ENCODE results near the gene OVAAL. TPM values are rescaled to one million over a fixed set of nuclear protein-coding genes. Genes with fewer than 3 reads are reported as not detected.

The OVAAL gene
- total RNA-seq, 2 experiments from 2014 or later: not detected

- Mint-ChIP-seq H3K4me1 (ENCODE audit: low read depth) (no peaks in the 10 kb centered on the region), H3K27me3 (no peaks in the 10 kb centered on the region), H3K36me3 (no peaks in the 10 kb centered on the region), H3K4me3 (no peak overlapping the region), H3K27ac (no peak overlapping the region), H3K9me3 (no peaks in the 10 kb centered on the region)
- POLR2A ChIA-PET: no interaction called here
- no peak for DNase-seq
- CTCF ChIA-PET: interaction anchor here (0.6 kb wide), 1 partner anchor 64 kb away, joined by 3 read pairs; no protein-coding TSS in a partner anchor
- intact Hi-C loops (cut with micrococcal nuclease): no loop called here
Observed at GRCh38 chr1:180597520-180597919, 38.8 kb downstream of the OVAAL start.

- intact Hi-C loops (cut with micrococcal nuclease): no loop called here
- POLR2A ChIA-PET: no interaction called here
- CTCF ChIA-PET: no interaction called here
- no peak for DNase-seq
- H3K4me3 Mint-ChIP-seq: no peak overlapping the region
- no peak overlapping the region for H3K27ac Mint-ChIP-seq
- no peaks in the 10 kb centered on the region for H3K27me3 Mint-ChIP-seq
- H3K36me3 Mint-ChIP-seq: no peaks in the 10 kb centered on the region
- H3K4me1 Mint-ChIP-seq (ENCODE audit: low read depth): no peaks in the 10 kb centered on the region
- H3K9me3 Mint-ChIP-seq: no peaks in the 10 kb centered on the region
Observed at GRCh38 chr1:180598333-180598974, 39.7 kb downstream of the OVAAL start.

GRCh38 chr1:180600343-180600742, 41.6 kb downstream of the OVAAL start:
- no peak overlapping the region for H3K4me3 Mint-ChIP-seq
- no peaks in the 10 kb centered on the region for H3K4me1 Mint-ChIP-seq (ENCODE audit: low read depth)
- no peaks in the 10 kb centered on the region for H3K27me3 Mint-ChIP-seq
- ChIA-PET POLR2A (no interaction called here), CTCF (no interaction called here)
- no peak overlapping the region for H3K27ac Mint-ChIP-seq
- no peak for DNase-seq
- no peaks in the 10 kb centered on the region for H3K9me3 Mint-ChIP-seq
- intact Hi-C loops (cut with micrococcal nuclease): no loop called here
- no peaks in the 10 kb centered on the region for H3K36me3 Mint-ChIP-seq

GRCh38 chr1:180601512-180601911, 42.7 kb downstream of the OVAAL start:
- Mint-ChIP-seq H3K27ac (no peak overlapping the region), H3K9me3 (no peaks in the 10 kb centered on the region), H3K36me3 (no peaks in the 10 kb centered on the region), H3K4me3 (no peak overlapping the region), H3K4me1 (ENCODE audit: low read depth) (no peaks in the 10 kb centered on the region), H3K27me3 (no peaks in the 10 kb centered on the region)
- no peak for DNase-seq
- ChIA-PET CTCF (no interaction called here), POLR2A (no interaction called here)
- intact Hi-C loops (cut with micrococcal nuclease): no loop called here

GRCh38 chr1:180603223-180603849, 44.6 kb downstream of the OVAAL start:
- Mint-ChIP-seq H3K27ac (no peak overlapping the region), H3K36me3 (no peaks in the 10 kb centered on the region), H3K4me1 (ENCODE audit: low read depth) (no peaks in the 10 kb centered on the region), H3K4me3 (no peak overlapping the region), H3K9me3 (no peaks in the 10 kb centered on the region), H3K27me3 (no peaks in the 10 kb centered on the region)
- ChIA-PET POLR2A (no interaction called here), CTCF (no interaction called here)
- no peak for DNase-seq
- intact Hi-C loops (cut with micrococcal nuclease): no loop called here

GRCh38 chr1:180603850-180604226, 45.1 kb downstream of the OVAAL start:
- ChIA-PET CTCF (no interaction called here), POLR2A (no interaction called here)
- H3K36me3 Mint-ChIP-seq: no peaks in the 10 kb centered on the region
- H3K9me3 Mint-ChIP-seq: no peaks in the 10 kb centered on the region
- no peaks in the 10 kb centered on the region for H3K4me1 Mint-ChIP-seq (ENCODE audit: low read depth)
- no peak for DNase-seq
- intact Hi-C loops (cut with micrococcal nuclease): no loop called here
- no peak overlapping the region for H3K27ac Mint-ChIP-seq
- no peaks in the 10 kb centered on the region for H3K27me3 Mint-ChIP-seq
- no peak overlapping the region for H3K4me3 Mint-ChIP-seq

GRCh38 chr1:180606155-180606554, 47.4 kb downstream of the OVAAL start:
- Mint-ChIP-seq H3K9me3 (no peaks in the 10 kb centered on the region), H3K27ac (no peak overlapping the region), H3K4me3 (no peak overlapping the region), H3K36me3 (no peaks in the 10 kb centered on the region), H3K27me3 (no peaks in the 10 kb centered on the region), H3K4me1 (ENCODE audit: low read depth) (peaks cover 1% of the 10 kb centered on the region)
- intact Hi-C loops (cut with micrococcal nuclease): no loop called here
- POLR2A ChIA-PET: no interaction called here
- no peak for DNase-seq
- CTCF ChIA-PET: no interaction called here

- ChIA-PET POLR2A (interaction anchor here (0.6 kb wide), 1 partner anchor 113 kb away, joined by 3 read pairs; no protein-coding TSS in a partner anchor), CTCF (interaction anchor here (0.7 kb wide), 2 partner anchors 94 to 272 kb away, joined by 3 read pairs; no protein-coding TSS in a partner anchor)
- H3K9me3 Mint-ChIP-seq: no peaks in the 10 kb centered on the region
- H3K4me3 Mint-ChIP-seq: no peak overlapping the region
- no peak overlapping the region for H3K27ac Mint-ChIP-seq
- H3K4me1 Mint-ChIP-seq (ENCODE audit: low read depth): peaks cover 5% of the 10 kb centered on the region
- H3K27me3 Mint-ChIP-seq: no peaks in the 10 kb centered on the region
- H3K36me3 Mint-ChIP-seq: no peaks in the 10 kb centered on the region
- intact Hi-C loops (cut with micrococcal nuclease): no loop called here
- DNase-seq: no peak
Observed at GRCh38 chr1:180609643-180610555, 51.1 kb downstream of the OVAAL start.

GRCh38 chr1:180610556-180611015, 51.8 kb downstream of the OVAAL start:
- Mint-ChIP-seq H3K9me3 (no peaks in the 10 kb centered on the region), H3K4me1 (ENCODE audit: low read depth) (peaks cover 5% of the 10 kb centered on the region), H3K27me3 (no peaks in the 10 kb centered on the region), H3K27ac (no peak overlapping the region), H3K4me3 (no peak overlapping the region), H3K36me3 (no peaks in the 10 kb centered on the region)
- ChIA-PET POLR2A (interaction anchor here (0.6 kb wide), 1 partner anchor 114 kb away, joined by 3 read pairs; no protein-coding TSS in a partner anchor), CTCF (interaction anchor here (0.6 to 0.7 kb wide), 2 partner anchors 95 to 251 kb away, joined by 3 read pairs; no protein-coding TSS in a partner anchor)
- intact Hi-C loops (cut with micrococcal nuclease): no loop called here
- DNase-seq: no peak

GRCh38 chr1:180611016-180611930, 52.5 kb downstream of the OVAAL start:
- Mint-ChIP-seq H3K9me3 (no peaks in the 10 kb centered on the region), H3K36me3 (no peaks in the 10 kb centered on the region), H3K4me3 (no peak overlapping the region), H3K4me1 (ENCODE audit: low read depth) (peaks cover 5% of the 10 kb centered on the region), H3K27ac (no peak overlapping the region), H3K27me3 (no peaks in the 10 kb centered on the region)
- intact Hi-C loops (cut with micrococcal nuclease): no loop called here
- DNase-seq: no peak
- ChIA-PET POLR2A (no interaction called here), CTCF (interaction anchor here (0.6 kb wide), 1 partner anchor 250 kb away, joined by 3 read pairs; no protein-coding TSS in a partner anchor)

- Mint-ChIP-seq H3K36me3 (no peaks in the 10 kb centered on the region), H3K4me1 (ENCODE audit: low read depth) (peaks cover 5% of the 10 kb centered on the region), H3K27ac (no peak overlapping the region), H3K27me3 (no peaks in the 10 kb centered on the region), H3K4me3 (no peak overlapping the region), H3K9me3 (no peaks in the 10 kb centered on the region)
- DNase-seq: no peak
- ChIA-PET CTCF (no interaction called here), POLR2A (no interaction called here)
- intact Hi-C loops (cut with micrococcal nuclease): no loop called here
Observed at GRCh38 chr1:180612632-180613031, 53.9 kb downstream of the OVAAL start.

Measured in activated CD4-positive, alpha-beta memory T cell treated with anti-CD3 and anti-CD28 coated beads for 36 hours (primary cell).